Osteocyte (in vitro differentiated cells): ENCODE results near the gene GPR26. TPM values are rescaled to one million over a fixed set of nuclear protein-coding genes. Genes with fewer than 3 reads are reported as not detected.

Source experiments
- DNase-seq: peaks from one replicate; pipeline ENCODE4 v3.0.0; 2021; ENCODE audit warnings: mixed read lengths; ENCODE audit not compliant: unreplicated experiment; ENCODE audit errors: extremely low spot score
- H3K27ac Mint-ChIP-seq: one replicate; pipeline ENCODE4 v1.8.0; 2021; ENCODE audit warnings: mild to moderate bottlenecking, mixed read lengths; ENCODE audit not compliant: unreplicated experiment
- H3K27me3 Mint-ChIP-seq: one replicate; pipeline ENCODE4 v1.8.0; 2021; ENCODE audit warnings: mixed read lengths; ENCODE audit not compliant: unreplicated experiment
- H3K36me3 Mint-ChIP-seq: one replicate; pipeline ENCODE4 v1.8.0; 2021; ENCODE audit warnings: mixed read lengths; ENCODE audit not compliant: unreplicated experiment
- H3K4me1 Mint-ChIP-seq: one replicate; pipeline ENCODE4 v1.8.0; 2021; ENCODE audit warnings: mixed read lengths; ENCODE audit not compliant: unreplicated experiment
- H3K4me3 Mint-ChIP-seq: one replicate; pipeline ENCODE4 v1.8.0; 2021; ENCODE audit warnings: mild to moderate bottlenecking, moderate library complexity, mixed read lengths; ENCODE audit not compliant: unreplicated experiment
- H3K9me3 Mint-ChIP-seq: one replicate; pipeline ENCODE4 v1.8.0; 2021; ENCODE audit warnings: mixed read lengths; ENCODE audit not compliant: unreplicated experiment
- CTCF ChIP-seq: fragments of 200-600 bp; sonication (generic); IDR thresholded peaks from 2 replicates; pipeline ENCODE4 v1.5.0; 2021; ENCODE audit warnings: antibody characterized with exemption, mild to moderate bottlenecking, moderate library complexity
- total RNA-seq: library from RNA; stranded (reverse); gene quantifications from 2 replicates; pipeline ENCODE4 v1.2.1, GENCODE V29; 2021

Gene GPR26
- total RNA-seq, 1 donor from 2014 or later, result not detected

- DNase-seq, result peak; percentile 48
- no peak overlapping the region for H3K4me3 Mint-ChIP-seq
- no peak for TF ChIP-seq CTCF
- H3K36me3 Mint-ChIP-seq, result no peaks in the 10 kb centered on the region
- H3K4me1 Mint-ChIP-seq, result no peaks in the 10 kb centered on the region
- no peak overlapping the region for H3K27ac Mint-ChIP-seq
- H3K9me3 Mint-ChIP-seq, result peaks cover 14% of the 10 kb centered on the region
- H3K27me3 Mint-ChIP-seq, result no peaks in the 10 kb centered on the region
Observed at GRCh38 chr10:123637326-123637880, 28.8 kb upstream of the GPR26 start.

- no peak overlapping the region for H3K27ac Mint-ChIP-seq
- H3K27me3 Mint-ChIP-seq, result no peaks in the 10 kb centered on the region
- no peak for TF ChIP-seq CTCF
- peak; percentile 66 for DNase-seq
- H3K4me1 Mint-ChIP-seq, result no peaks in the 10 kb centered on the region
- H3K36me3 Mint-ChIP-seq, result no peaks in the 10 kb centered on the region
- H3K4me3 Mint-ChIP-seq, result no peak overlapping the region
- H3K9me3 Mint-ChIP-seq, result peaks cover 14% of the 10 kb centered on the region
Observed at GRCh38 chr10:123639131-123639530, 27.0 kb upstream of the GPR26 start.

GRCh38 chr10:123640016-123640535 is 26.1 kb upstream of the GPR26 start:
- Mint-ChIP-seq H3K36me3 (no peaks in the 10 kb centered on the region), H3K4me1 (no peaks in the 10 kb centered on the region), H3K9me3 (peaks cover 13% of the 10 kb centered on the region), H3K27me3 (no peaks in the 10 kb centered on the region), H3K4me3 (no peak overlapping the region), H3K27ac (no peak overlapping the region)
- TF ChIP-seq CTCF, result no peak
- DNase-seq, result peak; percentile 42

GRCh38 chr10:123642293-123642692 is 23.9 kb upstream of the GPR26 start:
- no peaks in the 10 kb centered on the region for H3K36me3 Mint-ChIP-seq
- H3K9me3 Mint-ChIP-seq, result no peaks in the 10 kb centered on the region
- peak; percentile 57 for DNase-seq
- TF ChIP-seq CTCF, result no peak
- no peaks in the 10 kb centered on the region for H3K27me3 Mint-ChIP-seq
- H3K4me1 Mint-ChIP-seq, result no peaks in the 10 kb centered on the region
- no peak overlapping the region for H3K4me3 Mint-ChIP-seq
- H3K27ac Mint-ChIP-seq, result no peak overlapping the region

GRCh38 chr10:123642697-123643096 is 23.5 kb upstream of the GPR26 start:
- H3K27ac Mint-ChIP-seq, result no peak overlapping the region
- no peak overlapping the region for H3K4me3 Mint-ChIP-seq
- H3K36me3 Mint-ChIP-seq, result no peaks in the 10 kb centered on the region
- H3K4me1 Mint-ChIP-seq, result no peaks in the 10 kb centered on the region
- peak; percentile 71 for DNase-seq
- no peaks in the 10 kb centered on the region for H3K9me3 Mint-ChIP-seq
- TF ChIP-seq CTCF, result no peak
- no peaks in the 10 kb centered on the region for H3K27me3 Mint-ChIP-seq
